ENCODE data around the gene GSTA1.
"Not testable (repeated sequence)": the region's sequence is repeated elsewhere in the genome, so short reads cannot be mapped to it uniquely, and the experiment has no call there.

Gene GSTA1

GRCh38 chr6:52803668-52804255 is at the start of gene GSTA1:
Gene GSTA1, minus strand, starts transcription at chr6:52803816. Its CDS starts 4,549 bp downstream, at chr6:52799267.
- not testable (repeated sequence) for DNase-seq (ENCODE audit: low read depth in 2 of 3, low spot score in 1 of 3)

- no peak for DNase-seq (ENCODE audit: low read depth in 2 of 3, low spot score in 1 of 3)
Observed at GRCh38 chr6:52849137-52849536, 45.5 kb upstream of the GSTA1 start.

- DNase-seq (ENCODE audit: low read depth in 2 of 3, low spot score in 1 of 3) = no peak
Observed at GRCh38 chr6:52846002-52846401, 42.4 kb upstream of the GSTA1 start.

- DNase-seq (ENCODE audit: low read depth in 2 of 3, low spot score in 1 of 3) = no peak
Observed at GRCh38 chr6:52843605-52844004, 40.0 kb upstream of the GSTA1 start.

- no peak for DNase-seq (ENCODE audit: low read depth in 2 of 3, low spot score in 1 of 3)
Observed at GRCh38 chr6:52840763-52841585, 37.4 kb upstream of the GSTA1 start, which contains the start of gene GSTA5. Gene GSTA5, minus strand, starts transcription at chr6:52840813.

GRCh38 chr6:52839124-52840055 is 35.8 kb upstream of the GSTA1 start:
- peak; percentile 5 to 42 (median 29) for DNase-seq (ENCODE audit: low read depth in 2 of 3, low spot score in 1 of 3)

- no peak for DNase-seq (ENCODE audit: low read depth in 2 of 3, low spot score in 1 of 3)
Observed at GRCh38 chr6:52834481-52834880, 30.9 kb upstream of the GSTA1 start.

GRCh38 chr6:52830869-52831268 is 27.3 kb upstream of the GSTA1 start:
- DNase-seq (ENCODE audit: low read depth in 2 of 3, low spot score in 1 of 3) = not testable (repeated sequence)

GRCh38 chr6:52829046-52829817 is 25.6 kb upstream of the GSTA1 start:
- DNase-seq (ENCODE audit: low read depth in 2 of 3, low spot score in 1 of 3) = no peak

GRCh38 chr6:52828621-52829020 is 25.0 kb upstream of the GSTA1 start:
- DNase-seq (ENCODE audit: low read depth in 2 of 3, low spot score in 1 of 3) = not testable (repeated sequence)

GRCh38 chr6:52827073-52827783 is 23.6 kb upstream of the GSTA1 start:
- DNase-seq (ENCODE audit: low read depth in 2 of 3, low spot score in 1 of 3) = not testable (repeated sequence)

GRCh38 chr6:52826513-52826912 is 22.9 kb upstream of the GSTA1 start:
- DNase-seq (ENCODE audit: low read depth in 2 of 3, low spot score in 1 of 3) = no peak

- DNase-seq (ENCODE audit: low read depth in 2 of 3, low spot score in 1 of 3) = not testable (repeated sequence)
Observed at GRCh38 chr6:52825900-52826459, 22.4 kb upstream of the GSTA1 start.

GRCh38 chr6:52825270-52825793 is 21.7 kb upstream of the GSTA1 start:
- not testable (repeated sequence) for DNase-seq (ENCODE audit: low read depth in 2 of 3, low spot score in 1 of 3)

GRCh38 chr6:52821842-52822241 is 18.2 kb upstream of the GSTA1 start:
- no peak for DNase-seq (ENCODE audit: low read depth in 2 of 3, low spot score in 1 of 3)

GRCh38 chr6:52820198-52820597 is 16.6 kb upstream of the GSTA1 start:
- no peak for DNase-seq (ENCODE audit: low read depth in 2 of 3, low spot score in 1 of 3)

- peak; percentile 8 to 40 (median 20) for DNase-seq (ENCODE audit: low read depth in 2 of 3, low spot score in 1 of 3)
Observed at GRCh38 chr6:52815167-52816092, 11.8 kb upstream of the GSTA1 start.

GRCh38 chr6:52814545-52814944 is 10.9 kb upstream of the GSTA1 start:
- DNase-seq (ENCODE audit: low read depth in 2 of 3, low spot score in 1 of 3) = not testable (repeated sequence)
